GM18502 (cell line): ENCODE results near the gene THAP12.
A peak's percentile ranks its signal among the peaks of the same experiment; 100 is the strongest.
"Not testable (repeated sequence)": the region's sequence is repeated elsewhere in the genome, so short reads cannot be mapped to it uniquely, and the experiment has no call there.

Experiments
- ATAC-seq: cut with Tn5 transposase; IDR thresholded peaks from one replicate; pipeline ENCODE4 v1.9.1; 2021; ENCODE audit warnings: mild to moderate bottlenecking; ENCODE audit not compliant: unreplicated experiment, poor library complexity

THAP12 gene, protein sequence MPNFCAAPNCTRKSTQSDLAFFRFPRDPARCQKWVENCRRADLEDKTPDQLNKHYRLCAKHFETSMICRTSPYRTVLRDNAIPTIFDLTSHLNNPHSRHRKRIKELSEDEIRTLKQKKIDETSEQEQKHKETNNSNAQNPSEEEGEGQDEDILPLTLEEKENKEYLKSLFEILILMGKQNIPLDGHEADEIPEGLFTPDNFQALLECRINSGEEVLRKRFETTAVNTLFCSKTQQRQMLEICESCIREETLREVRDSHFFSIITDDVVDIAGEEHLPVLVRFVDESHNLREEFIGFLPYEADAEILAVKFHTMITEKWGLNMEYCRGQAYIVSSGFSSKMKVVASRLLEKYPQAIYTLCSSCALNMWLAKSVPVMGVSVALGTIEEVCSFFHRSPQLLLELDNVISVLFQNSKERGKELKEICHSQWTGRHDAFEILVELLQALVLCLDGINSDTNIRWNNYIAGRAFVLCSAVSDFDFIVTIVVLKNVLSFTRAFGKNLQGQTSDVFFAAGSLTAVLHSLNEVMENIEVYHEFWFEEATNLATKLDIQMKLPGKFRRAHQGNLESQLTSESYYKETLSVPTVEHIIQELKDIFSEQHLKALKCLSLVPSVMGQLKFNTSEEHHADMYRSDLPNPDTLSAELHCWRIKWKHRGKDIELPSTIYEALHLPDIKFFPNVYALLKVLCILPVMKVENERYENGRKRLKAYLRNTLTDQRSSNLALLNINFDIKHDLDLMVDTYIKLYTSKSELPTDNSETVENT

GRCh38 chr11:76380977-76381719 lies at the start of gene THAP12, which contains the start of gene GVQW3:
THAP12 (minus strand) TSS chr11:76381132; CDS start chr11:76380836, 296 bp downstream.
GVQW3 (plus strand) TSS chr11:76381323; CDS start chr11:76381829, 506 bp downstream.
- ATAC-seq: peak; percentile 76

- no peak for ATAC-seq
These were observed 45.7 kb upstream of the THAP12 start for GRCh38 chr11:76426660-76427059.

GRCh38 chr11:76424891-76425290 lies 44.0 kb upstream of the THAP12 start:
- ATAC-seq: no peak

GRCh38 chr11:76424379-76424778 lies 43.4 kb upstream of the THAP12 start:
- peak; percentile 83 for ATAC-seq

DNA sequence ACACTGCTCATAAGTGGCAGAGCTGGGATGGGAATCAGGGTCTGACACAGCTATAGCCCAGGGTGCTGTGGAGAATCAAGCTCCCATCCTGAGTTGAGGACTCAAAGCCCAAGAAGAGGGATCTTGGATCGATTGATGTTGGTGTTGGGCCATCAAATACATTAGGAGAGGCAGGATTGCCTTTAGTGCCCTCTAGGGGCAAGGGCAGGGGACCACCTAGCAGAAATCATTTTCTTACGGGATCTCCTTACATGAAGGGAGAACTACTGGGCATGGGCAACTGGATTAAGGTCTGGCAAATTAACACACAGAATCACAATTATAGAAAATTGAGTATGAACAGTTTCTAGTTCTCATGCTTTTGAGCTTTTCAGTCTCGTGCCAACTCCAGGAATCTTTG lies 39.0 kb upstream of the THAP12 start:
- ATAC-seq: no peak

- no peak for ATAC-seq
These were observed 34.1 kb upstream of the THAP12 start for GRCh38 chr11:76415073-76415472.

- no peak for ATAC-seq
These were observed 30.0 kb upstream of the THAP12 start for GRCh38 chr11:76410851-76411357.

DNA sequence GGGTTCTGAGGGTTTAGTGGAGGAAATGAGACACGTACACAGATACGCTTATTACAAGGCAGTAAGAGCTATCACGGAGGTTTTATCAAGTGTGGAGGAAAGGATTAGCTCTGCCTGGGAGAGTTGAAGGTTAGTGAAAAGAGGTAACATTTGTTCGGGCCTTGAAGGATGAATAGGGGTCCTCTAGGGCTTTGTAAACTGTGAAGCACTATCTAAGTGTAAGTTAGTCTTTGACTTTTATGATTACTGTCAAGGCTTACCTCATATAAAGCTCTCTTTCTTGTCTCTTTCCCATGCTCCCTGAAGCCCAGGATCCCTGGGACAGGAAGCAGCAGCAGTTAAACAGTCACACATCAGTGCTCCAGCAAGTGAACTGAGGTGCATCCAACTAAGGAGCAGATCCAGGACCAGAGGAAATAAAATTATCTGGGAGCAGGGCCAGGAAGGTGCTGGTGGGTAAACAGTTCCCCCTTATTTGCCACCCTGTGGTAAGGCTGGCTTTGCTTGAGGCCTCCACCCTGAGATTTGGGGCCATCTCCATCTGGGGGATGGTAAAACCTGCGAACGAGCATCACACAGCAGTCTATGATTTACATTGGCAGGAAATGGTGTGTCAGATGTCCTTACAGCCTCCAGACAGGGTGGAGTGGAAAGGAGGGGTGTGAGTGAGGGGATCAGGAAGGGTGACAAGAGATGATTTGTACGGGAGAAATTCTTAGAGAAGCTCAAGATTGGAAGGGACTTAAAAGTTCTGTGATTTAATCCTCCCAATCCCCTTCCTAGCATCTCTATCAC lies 27.4 kb upstream of the THAP12 start:
- ATAC-seq: no peak

DNA sequence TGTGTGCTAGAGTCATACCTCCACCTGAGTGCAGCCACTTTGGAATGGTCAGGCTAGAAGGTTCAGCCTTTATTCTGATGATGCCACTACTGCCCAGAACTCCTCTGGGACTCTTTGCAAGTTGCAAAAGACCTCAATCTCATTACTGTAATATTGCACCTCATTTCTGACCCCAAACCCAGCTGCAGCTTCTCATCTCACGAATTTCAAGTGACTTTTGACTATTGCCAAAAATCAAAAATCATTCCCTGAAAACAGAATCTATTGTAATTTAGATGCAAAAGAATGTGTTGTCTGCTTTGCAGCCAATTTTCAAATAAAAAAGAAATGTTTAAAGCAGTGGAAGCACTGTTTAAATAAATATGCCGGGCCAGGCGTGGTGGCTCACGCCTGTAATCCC lies 25.4 kb upstream of the THAP12 start:
- ATAC-seq: no peak

GRCh38 chr11:76401484-76401883 lies 20.6 kb upstream of the THAP12 start:
- ATAC-seq: not testable (repeated sequence)

DNA sequence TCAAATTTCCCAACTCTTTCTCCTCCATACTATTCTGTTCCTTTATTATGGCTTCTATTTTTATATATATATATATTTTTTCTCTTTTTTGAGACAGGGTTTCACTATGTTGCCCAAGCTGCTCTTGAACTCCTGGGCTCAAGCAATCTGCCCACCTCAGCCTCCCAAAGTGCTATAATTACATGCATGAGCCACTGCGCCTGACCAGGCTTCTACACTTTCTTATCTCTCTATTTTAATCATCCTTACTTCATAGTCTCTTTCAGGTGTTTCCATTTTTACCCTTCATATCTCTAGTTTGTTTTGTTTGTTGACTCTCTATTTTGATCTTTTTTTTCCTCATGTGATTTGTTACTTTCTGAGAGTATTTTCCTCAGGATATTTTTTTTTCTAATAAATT lies 20.0 kb upstream of the THAP12 start:
- ATAC-seq: no peak

- no peak for ATAC-seq
These were observed 16.5 kb upstream of the THAP12 start for GRCh38 chr11:76397383-76397782.

DNA sequence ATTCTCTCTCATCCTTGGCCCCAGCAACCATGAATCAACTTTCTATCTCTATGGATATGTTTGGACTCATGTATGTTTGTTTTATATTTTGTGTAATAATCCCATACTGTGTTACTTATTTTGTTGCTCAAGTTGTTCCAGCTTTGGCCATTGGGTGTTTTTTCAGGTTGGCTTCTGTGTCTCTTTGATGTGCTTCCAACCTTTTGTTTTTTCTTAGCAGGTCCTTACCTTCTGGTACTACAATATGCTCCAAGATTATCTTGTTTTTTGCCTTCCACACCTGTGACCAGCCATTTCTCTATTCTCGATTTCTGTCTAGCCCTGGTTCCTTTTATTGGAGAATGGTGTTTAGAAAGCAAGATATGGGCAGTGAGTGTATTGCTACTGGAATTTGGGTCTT lies 14.4 kb upstream of the THAP12 start:
- ATAC-seq: no peak

GRCh38 chr11:76394411-76394810 lies 13.5 kb upstream of the THAP12 start:
- ATAC-seq: no peak

DNA sequence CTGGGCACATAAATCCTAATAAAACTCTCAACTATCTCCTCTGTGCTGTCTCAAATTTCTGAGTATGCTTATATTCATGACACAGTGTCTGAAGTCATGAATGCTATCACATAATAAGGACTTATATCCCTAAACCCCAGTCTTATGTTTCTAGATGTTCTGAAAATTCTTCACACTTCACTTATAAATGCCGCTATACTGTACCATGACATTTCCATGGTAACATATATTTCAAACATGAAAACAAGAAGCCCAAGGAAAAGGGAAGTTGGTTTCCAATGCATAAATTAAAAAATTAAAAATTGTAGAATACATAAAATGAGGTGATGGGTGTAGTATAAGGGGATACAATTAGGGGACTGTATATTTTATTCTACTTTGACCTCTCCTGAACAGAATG lies 11.9 kb upstream of the THAP12 start:
- ATAC-seq: no peak

GRCh38 chr11:76391811-76392475 lies 11.0 kb upstream of the THAP12 start:
- no peak for ATAC-seq

DNA sequence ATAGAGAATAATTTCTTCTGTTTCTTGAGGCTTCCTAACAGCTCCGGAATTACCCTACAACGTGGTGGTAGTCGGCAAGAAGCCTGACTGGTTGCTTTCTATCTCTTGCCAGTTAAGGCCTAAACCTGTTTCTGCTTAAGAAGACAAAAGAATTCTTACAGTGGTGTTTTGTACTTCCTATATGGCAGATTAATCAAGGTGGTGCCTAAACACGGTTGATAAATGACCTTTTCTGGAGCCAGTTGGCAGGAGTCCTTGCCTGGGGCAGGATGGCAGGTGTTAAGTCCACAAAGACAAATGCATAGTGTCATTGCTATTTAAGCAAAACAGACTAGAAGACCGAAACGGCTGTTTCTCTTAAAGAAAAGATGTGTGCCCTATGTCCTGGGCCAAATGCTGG lies 10.1 kb upstream of the THAP12 start:
- ATAC-seq: no peak

- no peak for ATAC-seq
These were observed 7.5 kb upstream of the THAP12 start for GRCh38 chr11:76388408-76388807.

- ATAC-seq: no peak
These were observed 5.0 kb upstream of the THAP12 start for GRCh38 chr11:76385903-76386302.
